Erythroblast (primary cell): ENCODE results near the gene SP1.

Experiments used
- GATA1 ChIP-seq: IDR thresholded peaks from 2 replicates; pipeline ENCODE4 v1.6.1; 2011; ENCODE audit warnings: low read depth, mild to moderate bottlenecking, control low read depth, low read length, moderate library complexity
- POLR2A ChIP-seq: IDR thresholded peaks from 2 replicates; pipeline ENCODE4 v1.6.1; 2011; ENCODE audit warnings: mild to moderate bottlenecking, low read length

DNA sequence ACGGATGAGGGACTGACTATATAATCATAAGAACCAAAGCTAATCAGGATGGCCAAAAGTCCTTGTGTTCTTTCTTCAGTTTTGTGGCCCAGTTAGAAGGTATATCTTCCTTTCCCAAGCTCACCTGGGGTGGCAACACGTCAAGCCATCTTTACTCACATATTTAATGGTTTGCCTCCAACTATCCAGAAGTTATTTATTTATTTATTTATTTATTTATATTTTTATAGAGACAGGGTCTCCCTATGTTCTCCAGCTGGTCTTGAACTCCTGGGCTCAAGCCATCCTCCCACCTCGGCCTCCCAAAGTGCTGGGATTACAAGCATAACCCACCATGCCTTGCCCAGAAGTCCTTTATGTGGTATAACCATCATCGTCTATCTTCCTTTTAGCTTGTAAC lies 32.1 kb upstream of the SP1 start:
- no peak for TF ChIP-seq POLR2A
- no peak for TF ChIP-seq GATA1
